A673 (cell line): ENCODE results near the gene COL4A2. TPM values are rescaled to one million over a fixed set of nuclear protein-coding genes. Genes with fewer than 3 reads are reported as not detected.

Experiments used
- BruUV-seq: library from RNA; stranded (reverse); fragments of 400-500 nt; replicated peaks from 2 replicates; lab custom pipeline; 2021; lab: Mats Ljungman, UMichigan
- CTCF ChIA-PET: fragments of 300-600 bp; sonication (Branson Sonifier 250); formaldehyde crosslinking; loops from one replicate; lab custom pipeline; 2022; ENCODE audit warnings: antibody characterized with exemption; lab: Charles Lee
- POLR2A ChIA-PET: fragments of 300-600 bp; sonication (Branson Sonifier 250); formaldehyde crosslinking; loops from one replicate; lab custom pipeline; 2022; ENCODE audit warnings: antibody characterized with exemption; ENCODE audit not compliant: low non-redundant PET; lab: Charles Lee
- DNase-seq: peaks from one replicate; pipeline ENCODE4 v3.0.0-alpha.2; 2015; ENCODE audit warnings: low spot score
- H3K27ac ChIP-seq: fragments of 200-600 bp; sonication (generic); 2 replicates; pipeline ENCODE4 v1.5.1; 2016; ENCODE audit warnings: mixed run types, low read depth, mild to moderate bottlenecking, mixed read lengths, antibody characterized with exemption, low read length; ENCODE audit not compliant: poor library complexity, severe bottlenecking
- H3K27me3 ChIP-seq: fragments of 200-600 bp; sonication (generic); replicated peaks from 2 replicates; pipeline ENCODE4 v1.6.1; 2017; ENCODE audit warnings: mixed run types, low read depth, mild to moderate bottlenecking, mixed read lengths, antibody characterized with exemption, low read length; ENCODE audit not compliant: insufficient read depth, poor library complexity
- H3K36me3 ChIP-seq: fragments of 200-600 bp; sonication (generic); 2 replicates; pipeline ENCODE4 v1.6.1; 2016; ENCODE audit warnings: mixed run types, mild to moderate bottlenecking, mixed read lengths, antibody characterized with exemption, low read length; ENCODE audit not compliant: insufficient read depth, poor library complexity, severe bottlenecking
- H3K4me1 ChIP-seq: fragments of 200-600 bp; sonication (generic); 2 replicates; pipeline ENCODE4 v1.6.1; 2017; ENCODE audit warnings: mixed run types, mild to moderate bottlenecking, mixed read lengths, antibody characterized with exemption, low read length; ENCODE audit not compliant: insufficient read depth, poor library complexity, severe bottlenecking
- H3K4me3 ChIP-seq: fragments of 200-600 bp; sonication (generic); 2 replicates; pipeline ENCODE4 v1.5.1; 2016; ENCODE audit warnings: low read depth, mixed run types, mild to moderate bottlenecking, mixed read lengths, low read length; ENCODE audit not compliant: poor library complexity, severe bottlenecking
- H3K9me3 ChIP-seq: fragments of 200-600 bp; sonication (generic); 2 replicates; pipeline ENCODE4 v1.6.1; 2016; ENCODE audit warnings: mixed run types, low read depth, mild to moderate bottlenecking, mixed read lengths, antibody characterized with exemption, low read length; ENCODE audit not compliant: poor library complexity, severe bottlenecking
- CTCF ChIP-seq: fragments of 300-800, 200-600 bp; sonication (generic); conservative IDR thresholded peaks from 2 replicates; pipeline ENCODE4 v1.5.1; 2017; ENCODE audit warnings: low read depth, mild to moderate bottlenecking, antibody characterized with exemption, low read length, moderate library complexity, mixed read lengths
- EZH2 ChIP-seq: fragments of 200-600 bp; sonication (generic); IDR thresholded peaks from 2 replicates; pipeline ENCODE4 v1.6.1; 2017; ENCODE audit warnings: borderline replicate concordance, low read depth, mild to moderate bottlenecking, mixed read lengths, antibody characterized with exemption, low read length; ENCODE audit not compliant: poor library complexity, severe bottlenecking
- intact Hi-C: fragments of 100-400 bp; cut with micrococcal nuclease; formaldehyde crosslinking; loops from one replicate; pipeline ENCODE4 v1.10.0; 2022; ENCODE audit not compliant: unreplicated experiment
- total RNA-seq: library from RNA; stranded (reverse); gene quantifications from 2 replicates; pipeline ENCODE4 v1.2.3, GENCODE V29; 2021

Gene COL4A2
- total RNA-seq, 1 experiment from 2014 or later = 184 TPM

- DNase-seq = no peak
- TF ChIP-seq EZH2 = no peak
- no peak for TF ChIP-seq CTCF
- intact Hi-C loops = no loop called here
- ChIA-PET POLR2A (no interaction called here), CTCF (no interaction called here)
- no TSS peak for BruUV-seq
- H3K27ac ChIP-seq = no peak overlapping the region
- H3K27me3 ChIP-seq = no peaks in the 10 kb centered on the region
- H3K9me3 ChIP-seq = no peaks in the 10 kb centered on the region
- peaks cover 26% of the 10 kb centered on the region for H3K36me3 ChIP-seq
- H3K4me1 ChIP-seq = no peaks in the 10 kb centered on the region
- no peak overlapping the region for H3K4me3 ChIP-seq
These were observed 128.2 kb downstream of the COL4A2 start for GRCh38 chr13:110435331-110435730.

- intact Hi-C loops = no loop called here
- no peak for DNase-seq
- BruUV-seq = no TSS peak
- Histone ChIP-seq H3K9me3 (no peaks in the 10 kb centered on the region), H3K27ac (no peak overlapping the region), H3K4me3 (no peak overlapping the region), H3K27me3 (no peaks in the 10 kb centered on the region), H3K36me3 (peaks cover 24% of the 10 kb centered on the region), H3K4me1 (no peaks in the 10 kb centered on the region)
- ChIA-PET CTCF (no interaction called here), POLR2A (no interaction called here)
- TF ChIP-seq EZH2 (no peak), CTCF (no peak)
These were observed 129.2 kb downstream of the COL4A2 start for GRCh38 chr13:110436276-110436675.

GRCh38 chr13:110436786-110437370, 129.8 kb downstream of the COL4A2 start:
- ChIA-PET POLR2A (no interaction called here), CTCF (no interaction called here)
- Histone ChIP-seq H3K9me3 (no peaks in the 10 kb centered on the region), H3K27ac (no peak overlapping the region), H3K36me3 (peaks cover 20% of the 10 kb centered on the region), H3K4me3 (no peak overlapping the region), H3K4me1 (no peaks in the 10 kb centered on the region), H3K27me3 (no peaks in the 10 kb centered on the region)
- BruUV-seq = no TSS peak
- TF ChIP-seq CTCF = no peak
- TF ChIP-seq EZH2 = no peak
- intact Hi-C loops = no loop called here
- no peak for DNase-seq
